ENCODE measurements around the gene INPP4B. TPM values are rescaled to one million over a fixed set of nuclear protein-coding genes. Genes with fewer than 3 reads are reported as not detected.

Gene INPP4B
- polyA plus RNA-seq, 5 donors: 5.5 to 15.7 (median 11.7) TPM

GRCh38 chr4:142236268-142236667 lies 609.8 kb downstream of the INPP4B start:
- DNase-seq: no peak

- DNase-seq: no peak
Measured at GRCh38 chr4:142231787-142232186, 614.3 kb downstream of the INPP4B start.

- DNase-seq: no peak
Measured at GRCh38 chr4:142230991-142231390, 615.1 kb downstream of the INPP4B start.

- no peak for DNase-seq
Measured at GRCh38 chr4:142226014-142226413, 620.1 kb downstream of the INPP4B start.

GRCh38 chr4:142222127-142222526 lies 624.0 kb downstream of the INPP4B start:
- DNase-seq: no peak

- no peak for DNase-seq
Measured at GRCh38 chr4:142218726-142219125, 627.4 kb downstream of the INPP4B start.

GRCh38 chr4:142211444-142211843 lies 634.7 kb downstream of the INPP4B start:
- DNase-seq: no peak

- no peak for DNase-seq
Measured at GRCh38 chr4:142203505-142203904, 642.6 kb downstream of the INPP4B start.

GRCh38 chr4:142202404-142203332 lies 643.4 kb downstream of the INPP4B start:
- DNase-seq: no peak

- DNase-seq: no peak
Measured at GRCh38 chr4:142201041-142201440, 645.1 kb downstream of the INPP4B start.

GRCh38 chr4:142194905-142195304 lies 651.2 kb downstream of the INPP4B start:
- DNase-seq: no peak

- no peak for DNase-seq
Measured at GRCh38 chr4:142191901-142192300, 654.2 kb downstream of the INPP4B start.

GRCh38 chr4:142181021-142181420 lies 665.1 kb downstream of the INPP4B start:
- no peak for DNase-seq

- no peak for DNase-seq
Measured at GRCh38 chr4:142169216-142169615, 676.9 kb downstream of the INPP4B start.

- no peak for DNase-seq
Measured at GRCh38 chr4:142168181-142168580, 677.9 kb downstream of the INPP4B start.

GRCh38 chr4:142164767-142165500 lies 681.2 kb downstream of the INPP4B start:
- no peak for DNase-seq

- no peak for DNase-seq
Measured at GRCh38 chr4:142161086-142161485, 685.0 kb downstream of the INPP4B start.

- DNase-seq: no peak
Measured at GRCh38 chr4:142160509-142160908, 685.6 kb downstream of the INPP4B start.

GRCh38 chr4:142158980-142159379 lies 687.1 kb downstream of the INPP4B start:
- DNase-seq: no peak

GRCh38 chr4:142156256-142156655 lies 689.8 kb downstream of the INPP4B start:
- DNase-seq: no peak

- DNase-seq: no peak
Measured at GRCh38 chr4:142155347-142155746, 690.8 kb downstream of the INPP4B start.

GRCh38 chr4:142150483-142150882 lies 695.6 kb downstream of the INPP4B start:
- no peak for DNase-seq

- DNase-seq: no peak
Measured at GRCh38 chr4:142144813-142145212, 701.3 kb downstream of the INPP4B start.

All from right lung (tissue), 5 donors.